Erythroblast (primary cell): Measurements from ENCODE around the gene N4BP2L1.

ENCODE experiments used
- GATA1 ChIP-seq: IDR thresholded peaks from 2 replicates; pipeline ENCODE4 v1.6.1; 2011; ENCODE audit warnings: low read depth, mild to moderate bottlenecking, control low read depth, low read length, moderate library complexity
- POLR2A ChIP-seq: IDR thresholded peaks from 2 replicates; pipeline ENCODE4 v1.6.1; 2011; ENCODE audit warnings: mild to moderate bottlenecking, low read length

DNA sequence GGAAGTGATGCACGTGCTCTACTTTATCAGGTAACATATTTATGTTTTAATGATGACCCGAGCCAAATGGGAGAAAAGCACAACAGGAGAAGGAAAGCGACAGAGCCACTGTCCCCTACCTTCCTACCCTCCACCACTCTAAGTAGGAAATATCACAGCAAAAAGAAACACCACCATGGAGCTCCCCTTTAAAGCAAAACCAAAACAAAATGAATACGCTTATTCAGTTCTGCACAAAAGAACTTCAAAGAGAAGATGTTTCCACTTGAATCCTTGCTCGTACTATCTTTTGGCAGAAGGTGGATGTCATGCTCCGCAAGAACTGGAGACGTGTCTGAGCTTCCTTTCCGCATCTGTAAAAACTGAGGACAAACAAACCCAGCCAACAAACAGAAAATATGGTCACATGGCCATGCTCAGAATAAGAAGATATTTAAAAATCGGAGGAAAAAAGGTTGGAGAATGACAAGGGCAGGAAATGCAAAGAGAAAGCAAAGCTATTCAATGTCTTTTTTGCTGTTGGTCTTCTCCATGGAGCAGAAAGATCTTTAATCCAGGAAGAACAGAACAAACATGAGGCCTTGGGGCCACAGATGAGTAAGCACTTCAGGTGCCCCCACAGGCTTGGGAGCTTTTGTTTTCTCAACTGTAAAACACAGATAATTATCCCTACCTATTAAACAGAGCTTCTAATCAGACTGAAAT lies 19.5 kb downstream of the N4BP2L1 start:
- TF ChIP-seq POLR2A (no peak), GATA1 (no peak)
